Endothelial cell (in vitro differentiated cells): ENCODE measurements around the gene FBXW7. TPM values are rescaled to one million over a fixed set of nuclear protein-coding genes. Genes with fewer than 3 reads are reported as not detected.
A peak's percentile ranks its signal among the peaks of the same experiment; 100 is the strongest.

Experiments used
- DNase-seq: peaks from one replicate; pipeline ENCODE4 v3.0.0; 2021; ENCODE audit warnings: low spot score
- H3K27ac Mint-ChIP-seq: one replicate; pipeline ENCODE4 v1.8.0; 2021; ENCODE audit warnings: mixed read lengths, inconsistent platforms; ENCODE audit not compliant: unreplicated experiment
- H3K27me3 Mint-ChIP-seq: one replicate; pipeline ENCODE4 v1.8.0; 2021; ENCODE audit warnings: mild to moderate bottlenecking, moderate library complexity, mixed read lengths, inconsistent platforms; ENCODE audit not compliant: unreplicated experiment
- H3K36me3 Mint-ChIP-seq: one replicate; pipeline ENCODE4 v1.8.0; 2021; ENCODE audit warnings: mild to moderate bottlenecking, low read depth, mixed read lengths, inconsistent platforms; ENCODE audit not compliant: unreplicated experiment
- H3K4me1 Mint-ChIP-seq: one replicate; pipeline ENCODE4 v1.8.0; 2021; ENCODE audit warnings: mild to moderate bottlenecking, mixed read lengths, inconsistent platforms; ENCODE audit not compliant: unreplicated experiment
- H3K4me3 Mint-ChIP-seq: one replicate; pipeline ENCODE4 v1.8.0; 2021; ENCODE audit warnings: mild to moderate bottlenecking, mixed read lengths, inconsistent platforms; ENCODE audit not compliant: unreplicated experiment
- H3K9me3 Mint-ChIP-seq: one replicate; pipeline ENCODE4 v1.8.0; 2021; ENCODE audit warnings: mixed read lengths, inconsistent platforms; ENCODE audit not compliant: unreplicated experiment
- CTCF ChIP-seq: fragments of 200-600 bp; sonication (generic); IDR thresholded peaks from one replicate; pipeline ENCODE4 v1.5.0; 2021; ENCODE audit warnings: antibody characterized with exemption; ENCODE audit not compliant: unreplicated experiment
- long read RNA-seq: library from polyadenylated mRNA; unstranded; transcript quantifications from one replicate; pipeline ENCODE4 v2.0.0, GENCODE V29; 2020; ENCODE audit not compliant: unreplicated experiment
- total RNA-seq: library from RNA; stranded (reverse); fragmentation: NEBNext Ultra II Directional; extraction: Animal tissue kit (Norgen Biotek cat#: 25700); gene quantifications from one replicate; pipeline ENCODE4 v1.2.1, GENCODE V29; 2021; ENCODE audit not compliant: unreplicated experiment

The FBXW7 gene
- total RNA-seq: 44.7 TPM
- long read RNA-seq, partial matches to known transcripts: 0 of 7 reads
- long read RNA-seq, other reads (novel, unspliced or antisense): 2 of 7 reads

GRCh38 chr4:152535903-152536544 is at the start of gene FBXW7:
TSS of gene FBXW7 (minus strand) at chr4:152536092. CDS start at chr4:152411803, 124,289 bp downstream.
- TF ChIP-seq CTCF: no peak
- peak; percentile 99 for DNase-seq
- Mint-ChIP-seq H3K27ac (peak within 1 kb of the TSS; percentile 96), H3K36me3 (peaks cover 9% of the 10 kb centered on the region), H3K9me3 (peaks cover 4% of the 10 kb centered on the region), H3K27me3 (peaks cover 15% of the 10 kb centered on the region), H3K4me3 (peak within 1 kb of the TSS; percentile 98), H3K4me1 (peaks cover 35% of the 10 kb centered on the region)

GRCh38 chr4:152585023-152585441 is 49.1 kb upstream of the FBXW7 start:
- H3K9me3 Mint-ChIP-seq: no peaks in the 10 kb centered on the region
- H3K27ac Mint-ChIP-seq: no peak overlapping the region
- H3K36me3 Mint-ChIP-seq: no peaks in the 10 kb centered on the region
- no peak overlapping the region for H3K4me3 Mint-ChIP-seq
- H3K4me1 Mint-ChIP-seq: no peaks in the 10 kb centered on the region
- DNase-seq: no peak
- H3K27me3 Mint-ChIP-seq: no peaks in the 10 kb centered on the region
- TF ChIP-seq CTCF: no peak

- no peak overlapping the region for H3K27ac Mint-ChIP-seq
- H3K36me3 Mint-ChIP-seq: no peaks in the 10 kb centered on the region
- TF ChIP-seq CTCF: no peak
- no peak overlapping the region for H3K4me3 Mint-ChIP-seq
- H3K9me3 Mint-ChIP-seq: no peaks in the 10 kb centered on the region
- DNase-seq: no peak
- H3K4me1 Mint-ChIP-seq: peaks cover 3% of the 10 kb centered on the region
- peaks cover 1% of the 10 kb centered on the region for H3K27me3 Mint-ChIP-seq
These were observed 45.8 kb upstream of the FBXW7 start for GRCh38 chr4:152581536-152582160.

- no peak for TF ChIP-seq CTCF
- peaks cover 1% of the 10 kb centered on the region for H3K27me3 Mint-ChIP-seq
- peaks cover 9% of the 10 kb centered on the region for H3K4me1 Mint-ChIP-seq
- DNase-seq: no peak
- H3K4me3 Mint-ChIP-seq: no peak overlapping the region
- H3K36me3 Mint-ChIP-seq: no peaks in the 10 kb centered on the region
- no peaks in the 10 kb centered on the region for H3K9me3 Mint-ChIP-seq
- no peak overlapping the region for H3K27ac Mint-ChIP-seq
These were observed 44.0 kb upstream of the FBXW7 start for GRCh38 chr4:152579916-152580315.
